GM12875 (cell line): ENCODE measurements around the gene PDGFC.
A peak's percentile ranks its signal among the peaks of the same experiment; 100 is the strongest.

Experiments used
- H3K4me3 ChIP-seq: one replicate; pipeline ENCODE4 v1.5.1; 2011; ENCODE audit warnings: low read depth, low read length, control low read depth
- CTCF ChIP-seq: IDR thresholded peaks from 2 replicates; pipeline ENCODE4 v1.5.1; 2011; ENCODE audit warnings: low read depth, mild to moderate bottlenecking, control low read depth, inconsistent platforms, low read length, moderate library complexity, borderline replicate concordance; ENCODE audit not compliant: insufficient read depth

The PDGFC gene

DNA sequence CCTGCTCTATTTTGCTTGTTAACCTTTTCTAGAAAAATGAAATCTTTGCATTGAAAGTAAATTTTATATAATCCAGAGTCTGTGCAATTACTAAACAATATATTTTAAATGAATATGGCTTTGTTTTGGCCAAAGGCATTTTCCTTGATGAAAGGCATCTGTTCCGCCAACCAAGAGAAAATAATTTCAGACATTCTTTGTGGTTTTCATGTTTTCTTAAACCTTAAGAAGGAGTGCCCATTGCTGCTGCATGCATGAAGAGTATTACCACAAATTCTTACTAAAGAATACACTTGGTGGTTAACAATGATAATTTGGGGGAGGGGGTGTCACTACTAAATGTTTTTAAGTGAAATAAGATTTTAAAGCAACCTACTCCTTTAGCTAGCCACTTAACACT, 2.7 kb upstream of the PDGFC start:
- TF ChIP-seq CTCF: no peak
- no peak overlapping the region for H3K4me3 ChIP-seq

DNA sequence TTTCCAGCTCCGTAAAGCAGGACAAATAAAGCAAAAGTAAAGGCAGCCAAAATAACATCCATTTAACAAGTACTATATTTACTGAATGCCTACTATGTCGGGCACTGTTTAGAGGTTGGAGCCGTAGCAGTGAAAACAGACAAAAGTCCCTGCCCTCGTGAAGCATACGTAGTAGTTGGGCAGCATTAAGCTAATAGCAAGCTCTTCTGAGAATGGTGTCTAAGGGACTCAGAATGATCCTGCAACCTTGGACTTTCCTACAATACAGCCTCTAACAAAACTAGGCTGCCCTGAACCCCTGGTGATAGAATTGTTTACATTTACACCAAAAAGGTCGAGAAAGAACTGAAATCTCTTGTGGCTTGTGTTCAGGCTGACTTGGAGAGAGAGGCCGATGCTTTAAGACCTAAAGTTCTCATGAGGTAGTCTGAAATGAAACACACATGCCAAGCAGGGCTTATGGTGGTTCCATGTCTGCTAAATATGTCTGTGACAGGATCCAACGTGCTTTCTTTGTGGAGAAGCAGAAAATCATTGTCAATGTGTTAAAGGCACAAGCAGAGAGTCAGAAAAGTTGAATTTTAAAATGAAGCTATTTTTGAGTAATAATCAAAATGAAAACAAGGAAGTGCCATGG, 898 bp upstream of the PDGFC start:
- no peak overlapping the region for H3K4me3 ChIP-seq
- TF ChIP-seq CTCF: no peak

- no peak overlapping the region for H3K4me3 ChIP-seq
- TF ChIP-seq CTCF: no peak
These were observed 379 bp downstream of the PDGFC start for GRCh38 chr4:156971165-156971675.

- no peak overlapping the region for H3K4me3 ChIP-seq
- TF ChIP-seq CTCF: no peak
These were observed 966 bp downstream of the PDGFC start for GRCh38 chr4:156970501-156971164.

GRCh38 chr4:156969911-156970310, 1.7 kb downstream of the PDGFC start:
- TF ChIP-seq CTCF: no peak
- no peak overlapping the region for H3K4me3 ChIP-seq

DNA sequence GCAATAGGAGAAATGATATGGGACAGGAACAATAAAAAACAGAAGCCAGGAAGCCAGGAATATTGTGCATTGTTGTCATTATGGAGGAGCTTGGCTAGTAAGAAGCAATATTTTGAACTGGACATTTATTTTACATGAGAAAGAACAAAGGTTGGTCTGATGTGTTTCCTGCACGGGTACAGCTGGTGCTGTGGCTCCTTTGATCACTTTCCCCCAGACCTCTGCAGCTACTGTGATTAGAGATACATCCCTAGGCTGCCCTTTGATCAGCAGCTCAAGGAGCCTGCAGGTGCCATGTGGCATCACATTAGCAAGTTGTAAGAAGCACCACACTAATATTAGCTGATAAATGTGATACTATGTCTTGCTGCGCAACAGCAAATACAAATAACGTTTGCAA, 2.5 kb downstream of the PDGFC start:
- no peak overlapping the region for H3K4me3 ChIP-seq
- no peak for TF ChIP-seq CTCF

GRCh38 chr4:156968479-156968984, 3.1 kb downstream of the PDGFC start:
- peak; percentile 69 for TF ChIP-seq CTCF
- no peak overlapping the region for H3K4me3 ChIP-seq
